Measurements from ENCODE around the gene MARCHF10.

DNA sequence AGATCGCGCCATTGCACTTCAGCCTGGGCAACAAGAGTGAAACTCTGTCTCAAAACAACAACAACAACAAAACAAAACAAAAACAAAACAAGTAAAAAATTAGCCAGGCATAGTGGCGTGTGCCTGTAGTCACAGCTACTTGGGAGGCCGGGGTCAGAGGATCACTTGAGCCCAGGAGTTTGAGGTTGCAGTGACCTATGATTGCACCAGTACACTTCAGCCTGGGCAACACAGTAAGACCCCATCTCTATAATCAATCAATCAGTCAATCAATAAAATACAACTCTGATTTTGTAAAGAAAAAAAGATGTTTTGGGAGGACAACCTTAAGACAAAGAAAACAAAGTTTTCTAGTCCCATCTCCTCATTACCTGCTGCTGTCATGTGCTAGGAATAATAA lies 51.9 kb downstream of the MARCHF10 start:
- TF ChIP-seq HEY1 (CRISPR knock-in tag; IDR thresholded peaks at IDR 0.05; ENCODE audit: borderline replicate concordance) (no peak), CTBP1 (IDR thresholded peaks at IDR 0.05; ENCODE audit: borderline replicate concordance) (no peak), NCOA4 (IDR thresholded peaks at IDR 0.05; ENCODE audit: partially characterized antibody) (no peak), POLR2A (conservative IDR thresholded peaks at IDR 0.05) (no peak)
- TF ChIP-seq, protein P1, sequence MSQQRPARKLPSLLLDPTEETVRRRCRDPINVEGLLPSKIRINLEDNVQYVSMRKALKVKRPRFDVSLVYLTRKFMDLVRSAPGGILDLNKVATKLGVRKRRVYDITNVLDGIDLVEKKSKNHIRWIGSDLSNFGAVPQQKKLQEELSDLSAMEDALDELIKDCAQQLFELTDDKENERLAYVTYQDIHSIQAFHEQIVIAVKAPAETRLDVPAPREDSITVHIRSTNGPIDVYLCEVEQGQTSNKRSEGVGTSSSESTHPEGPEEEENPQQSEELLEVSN (IDR thresholded peaks at IDR 0.05; ENCODE audit: borderline replicate concordance in 1 of 2, extremely low read depth in 1 of 2, insufficient read depth in 1 of 2, insufficient read length in 1 of 2, low read depth in 1 of 2, low read length in 1 of 2, poor library complexity in 1 of 2, severe bottlenecking in 1 of 2): no peak
- TF ChIP-seq, protein P2, sequence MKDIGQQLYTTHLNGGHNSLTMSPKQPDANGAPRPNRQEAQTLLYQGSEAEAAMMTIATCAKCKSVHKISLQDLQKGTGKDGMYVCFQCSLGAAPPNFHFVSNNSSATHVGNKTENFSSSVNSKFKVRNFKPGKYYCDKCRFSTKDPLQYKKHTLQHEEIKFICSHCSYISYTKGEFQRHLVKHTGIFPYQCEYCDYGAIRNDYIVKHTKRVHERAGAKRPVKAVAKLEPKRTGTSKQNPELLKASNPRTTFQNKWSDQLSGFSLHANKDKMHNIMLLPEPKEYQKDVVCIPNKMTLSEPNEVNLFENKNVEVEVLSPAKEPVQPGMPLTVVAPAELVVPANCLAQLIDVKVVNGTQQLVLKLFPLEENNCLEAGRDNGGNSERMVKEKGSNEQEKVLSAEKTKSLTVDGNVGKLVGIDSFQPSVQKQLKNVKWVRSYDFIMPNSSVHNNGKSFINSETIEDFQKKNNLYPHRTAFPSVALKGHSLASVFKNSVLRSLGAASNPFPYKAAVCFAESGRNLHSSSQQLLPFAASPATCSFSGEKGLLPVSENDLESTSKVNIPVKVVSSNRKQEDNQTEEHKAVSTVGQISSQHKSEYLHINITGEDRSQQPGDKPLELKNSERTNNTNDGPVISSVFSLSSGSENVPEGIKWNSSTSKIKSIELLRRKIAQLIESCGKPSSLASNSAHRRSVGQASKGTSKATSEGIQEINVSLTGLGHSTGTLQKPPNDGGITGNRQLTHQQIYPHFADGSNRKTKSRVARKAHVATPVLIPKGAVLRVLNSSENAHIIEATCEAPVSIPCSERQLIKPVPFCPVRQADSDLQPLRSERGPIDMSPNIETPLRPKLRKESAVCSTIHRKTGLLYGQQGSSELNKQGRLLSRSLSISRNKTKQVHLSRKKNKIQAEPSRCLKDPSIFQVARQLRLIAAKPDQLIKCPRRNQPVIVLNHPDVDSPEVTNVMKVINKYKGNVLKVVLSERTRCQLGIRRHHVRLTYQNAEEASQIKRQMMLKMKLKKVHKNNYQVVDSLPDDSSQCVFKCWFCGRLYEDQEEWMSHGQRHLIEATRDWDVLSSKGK (CRISPR knock-in tag; IDR thresholded peaks at IDR 0.05): no peak

Measured in K562 (cell line).